HCT116 (cell line): Measurements from ENCODE around the gene ST6GALNAC2.

Experiments used
- CTCF ChIP-seq, 3 experiments: fragments of 200-600 bp in 1 of 3; sonication (generic) in 1 of 3; IDR thresholded peaks in 2 of 3; conservative IDR thresholded peaks in 1 of 3; 2 replicates each; pipeline ENCODE4 v1.5.1; 2012 to 2017; ENCODE audit warnings: low read depth in 2 of 3, low read length in 2 of 3, antibody characterized with exemption in 1 of 3, borderline replicate concordance in 1 of 3, control low read depth in 1 of 3, mild to moderate bottlenecking in 1 of 3, mixed read lengths in 1 of 3, mixed run types in 1 of 3, moderate library complexity in 1 of 3; ENCODE audit not compliant: insufficient read depth in 1 of 3
- ELF1 ChIP-seq: IDR thresholded peaks from 2 replicates; pipeline ENCODE4 v1.6.1; 2012; ENCODE audit warnings: low read depth, borderline replicate concordance
- EZH2 ChIP-seq: fragments of 200-600 bp; sonication (generic); IDR thresholded peaks from 2 replicates; pipeline ENCODE4 v1.6.1; 2017; ENCODE audit warnings: antibody characterized with exemption, mixed run types
- EZH2phosphoT487 ChIP-seq: fragments of 200-600 bp; IDR thresholded peaks from 2 replicates; pipeline ENCODE4 v1.6.1; 2018; ENCODE audit warnings: antibody characterized with exemption, borderline replicate concordance
- FOSL1 ChIP-seq: IDR thresholded peaks from 2 replicates; pipeline ENCODE4 v1.6.1; 2012; ENCODE audit warnings: low read depth
- JUND ChIP-seq: IDR thresholded peaks from 2 replicates; pipeline ENCODE4 v1.6.1; 2012
- POLR2A ChIP-seq: IDR thresholded peaks from 2 replicates; pipeline ENCODE4 v1.7.0; 2011; ENCODE audit warnings: borderline replicate concordance; ENCODE audit not compliant: insufficient read depth, insufficient read length; ENCODE audit errors: extremely low read depth
- POLR2AphosphoS5 ChIP-seq: IDR thresholded peaks from 2 replicates; pipeline ENCODE4 v1.6.1; 2011; ENCODE audit warnings: mild to moderate bottlenecking, low read depth, low read length, moderate library complexity
- REST ChIP-seq: IDR thresholded peaks from 2 replicates; pipeline ENCODE4 v1.6.1; 2012; ENCODE audit warnings: low read depth
- SIN3A ChIP-seq: IDR thresholded peaks from 2 replicates; pipeline ENCODE4 v1.6.1; 2012; ENCODE audit warnings: low read depth
- SP1 ChIP-seq: IDR thresholded peaks from 2 replicates; pipeline ENCODE4 v1.6.1; 2012; ENCODE audit warnings: low read depth
- SRF ChIP-seq: IDR thresholded peaks from 2 replicates; pipeline ENCODE4 v1.6.1; 2012; ENCODE audit warnings: low read depth
- TCF7L2 ChIP-seq: IDR thresholded peaks from 2 replicates; pipeline ENCODE4 v1.7.0; 2011; ENCODE audit warnings: borderline replicate concordance, inconsistent platforms; ENCODE audit not compliant: insufficient read depth, insufficient read length; ENCODE audit errors: extremely low read depth
- YY1 ChIP-seq: IDR thresholded peaks from 2 replicates; pipeline ENCODE4 v1.6.1; 2011; ENCODE audit warnings: low read length, low read depth, moderate library complexity, mild to moderate bottlenecking; ENCODE audit not compliant: insufficient replicate concordance; ENCODE audit errors: extremely low read depth

- peak; percentile 94 for TF ChIP-seq SIN3A
- peak; percentile 97 for TF ChIP-seq POLR2AphosphoS5
- TF ChIP-seq POLR2A, result peak; percentile 97
- no peak for TF ChIP-seq ELF1
- no peak for TF ChIP-seq JUND
- no peak for TF ChIP-seq EZH2phosphoT487
- peak in 2 of 3 experiments; percentile 68; a peak in 4 of 6 replicates for TF ChIP-seq CTCF (IDR thresholded peaks at IDR 0.05 in 2 of 3, conservative IDR thresholded peaks at IDR 0.05 in 1 of 3; ENCODE audit: borderline replicate concordance in 1 of 3, insufficient read depth in 1 of 3, low read depth in 2 of 3, low read length in 2 of 3)
- TF ChIP-seq REST, result no peak
- TF ChIP-seq YY1, result peak; percentile 91
- TF ChIP-seq EZH2, result no peak
- peak; percentile 61 for TF ChIP-seq SP1
- TF ChIP-seq SRF, result no peak
- no peak for TF ChIP-seq TCF7L2
- TF ChIP-seq FOSL1, result no peak
Observed at GRCh38 chr17:76557368-76558197, 28.1 kb downstream of the ST6GALNAC2 start.
